ENCODE measurements around the gene TSPAN32.

DNA sequence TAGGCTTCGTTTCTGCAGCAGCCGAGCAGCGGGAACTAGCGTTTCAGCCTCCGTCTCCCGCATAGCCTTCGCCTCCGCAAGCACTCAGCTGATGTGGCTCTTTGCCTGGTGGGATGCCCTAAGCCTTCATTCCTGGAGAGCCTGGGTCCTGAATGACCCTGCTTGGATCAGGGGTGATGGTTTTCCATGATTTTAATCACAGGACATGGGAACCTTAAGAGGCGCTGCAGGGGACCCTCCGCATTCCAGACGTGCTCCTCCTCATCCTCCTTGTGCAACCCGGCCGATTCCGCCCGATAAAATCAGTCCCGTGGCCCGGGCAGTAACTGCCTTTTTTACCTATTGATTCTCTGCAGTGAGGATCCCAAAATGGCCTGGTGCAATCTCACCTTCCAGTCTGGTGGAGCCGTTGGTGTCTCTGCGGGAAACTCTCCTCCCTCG is 8.3 kb upstream of the TSPAN32 start:
- TF ChIP-seq, protein P1, sequence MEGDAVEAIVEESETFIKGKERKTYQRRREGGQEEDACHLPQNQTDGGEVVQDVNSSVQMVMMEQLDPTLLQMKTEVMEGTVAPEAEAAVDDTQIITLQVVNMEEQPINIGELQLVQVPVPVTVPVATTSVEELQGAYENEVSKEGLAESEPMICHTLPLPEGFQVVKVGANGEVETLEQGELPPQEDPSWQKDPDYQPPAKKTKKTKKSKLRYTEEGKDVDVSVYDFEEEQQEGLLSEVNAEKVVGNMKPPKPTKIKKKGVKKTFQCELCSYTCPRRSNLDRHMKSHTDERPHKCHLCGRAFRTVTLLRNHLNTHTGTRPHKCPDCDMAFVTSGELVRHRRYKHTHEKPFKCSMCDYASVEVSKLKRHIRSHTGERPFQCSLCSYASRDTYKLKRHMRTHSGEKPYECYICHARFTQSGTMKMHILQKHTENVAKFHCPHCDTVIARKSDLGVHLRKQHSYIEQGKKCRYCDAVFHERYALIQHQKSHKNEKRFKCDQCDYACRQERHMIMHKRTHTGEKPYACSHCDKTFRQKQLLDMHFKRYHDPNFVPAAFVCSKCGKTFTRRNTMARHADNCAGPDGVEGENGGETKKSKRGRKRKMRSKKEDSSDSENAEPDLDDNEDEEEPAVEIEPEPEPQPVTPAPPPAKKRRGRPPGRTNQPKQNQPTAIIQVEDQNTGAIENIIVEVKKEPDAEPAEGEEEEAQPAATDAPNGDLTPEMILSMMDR (IDR thresholded peaks at IDR 0.05; ENCODE audit: borderline replicate concordance, extremely low read depth, low read length, poor library complexity, severe bottlenecking): no peak
- no peak for TF ChIP-seq EZH2 (IDR thresholded peaks at IDR 0.05; ENCODE audit: borderline replicate concordance, low read depth, low read length, severe bottlenecking)
